HG03139 (cell line): Measurements from ENCODE around the gene CDK17.
"Not testable (repeated sequence)": the region's sequence is repeated elsewhere in the genome, so short reads cannot be mapped to it uniquely, and the experiment has no call there.

Experiments
- ATAC-seq: cut with Tn5 transposase; IDR thresholded peaks from one replicate; pipeline ENCODE4 v1.9.1; 2021; ENCODE audit not compliant: unreplicated experiment

The CDK17 gene

GRCh38 chr12:96323906-96324305, 76.3 kb downstream of the CDK17 start:
- no peak for ATAC-seq

GRCh38 chr12:96322720-96323119, 77.5 kb downstream of the CDK17 start:
- ATAC-seq, result no peak

GRCh38 chr12:96321941-96322340, 78.3 kb downstream of the CDK17 start:
- no peak for ATAC-seq

GRCh38 chr12:96317801-96318200, 82.4 kb downstream of the CDK17 start:
- not testable (repeated sequence) for ATAC-seq

- not testable (repeated sequence) for ATAC-seq
These were observed 84.3 kb downstream of the CDK17 start for GRCh38 chr12:96315741-96316481.

- no peak for ATAC-seq
These were observed 85.5 kb downstream of the CDK17 start for GRCh38 chr12:96314723-96315122.

- no peak for ATAC-seq
These were observed 86.6 kb downstream of the CDK17 start for GRCh38 chr12:96313606-96314005.

GRCh38 chr12:96311191-96311590, 89.0 kb downstream of the CDK17 start:
- ATAC-seq, result no peak

GRCh38 chr12:96310067-96310466, 90.2 kb downstream of the CDK17 start:
- ATAC-seq, result no peak

GRCh38 chr12:96308881-96309280, 91.4 kb downstream of the CDK17 start:
- ATAC-seq, result no peak

- ATAC-seq, result no peak
These were observed 94.6 kb downstream of the CDK17 start for GRCh38 chr12:96305665-96306064.

- no peak for ATAC-seq
These were observed 96.6 kb downstream of the CDK17 start for GRCh38 chr12:96303653-96304052.

GRCh38 chr12:96302687-96303310, 97.4 kb downstream of the CDK17 start:
- no peak for ATAC-seq

GRCh38 chr12:96301732-96302131, 98.5 kb downstream of the CDK17 start:
- no peak for ATAC-seq

GRCh38 chr12:96300064-96300463, 100.2 kb downstream of the CDK17 start:
- ATAC-seq, result no peak

GRCh38 chr12:96297504-96297903, 102.7 kb downstream of the CDK17 start:
- no peak for ATAC-seq

GRCh38 chr12:96295532-96296160, 104.6 kb downstream of the CDK17 start:
- no peak for ATAC-seq

GRCh38 chr12:96294831-96295230, 105.4 kb downstream of the CDK17 start:
- ATAC-seq, result no peak

- no peak for ATAC-seq
These were observed 107.1 kb downstream of the CDK17 start for GRCh38 chr12:96293093-96293492.

GRCh38 chr12:96289067-96289466, 111.2 kb downstream of the CDK17 start:
- ATAC-seq, result no peak

GRCh38 chr12:96285158-96285557, 115.1 kb downstream of the CDK17 start:
- no peak for ATAC-seq

GRCh38 chr12:96274331-96274730, 125.9 kb downstream of the CDK17 start:
- ATAC-seq, result no peak
